ENCODE data around the gene POLR2J.
A peak's percentile ranks its signal among the peaks of the same experiment; 100 is the strongest.
"Not testable (repeated sequence)": the region's sequence is repeated elsewhere in the genome, so short reads cannot be mapped to it uniquely, and the experiment has no call there.

POLR2J gene

GRCh38 chr7:102478314-102479208 is at the start of gene POLR2J:
TSS of gene POLR2J (minus strand) at chr7:102478922. CDS start at chr7:102478860, 62 bp downstream.
- peak; percentile 82 to 86 for DNase-seq (ENCODE audit: low read depth in 1 of 2, low spot score in 1 of 2)

- DNase-seq (ENCODE audit: low read depth in 1 of 2, low spot score in 1 of 2): not testable (repeated sequence)
Measured at GRCh38 chr7:102527822-102528793, 49.4 kb upstream of the POLR2J start.

GRCh38 chr7:102527182-102527581 is 48.5 kb upstream of the POLR2J start:
- not testable (repeated sequence) for DNase-seq (ENCODE audit: low read depth in 1 of 2, low spot score in 1 of 2)

GRCh38 chr7:102524803-102525202 is 46.1 kb upstream of the POLR2J start:
- not testable (repeated sequence) for DNase-seq (ENCODE audit: low read depth in 1 of 2, low spot score in 1 of 2)

- not testable (repeated sequence) for DNase-seq (ENCODE audit: low read depth in 1 of 2, low spot score in 1 of 2)
Measured at GRCh38 chr7:102520797-102521196, 42.1 kb upstream of the POLR2J start.

GRCh38 chr7:102517550-102518147 is 38.9 kb upstream of the POLR2J start, which contains the start of gene RASA4B:
TSS of gene RASA4B (minus strand) at chr7:102517777. CDS start at chr7:102517710, 67 bp downstream.
- not testable (repeated sequence) for DNase-seq (ENCODE audit: low read depth in 1 of 2, low spot score in 1 of 2)

- DNase-seq (ENCODE audit: low read depth in 1 of 2, low spot score in 1 of 2): not testable (repeated sequence)
Measured at GRCh38 chr7:102516951-102517350, 38.2 kb upstream of the POLR2J start.

- DNase-seq (ENCODE audit: low read depth in 1 of 2, low spot score in 1 of 2): not testable (repeated sequence)
Measured at GRCh38 chr7:102515889-102516288, 37.2 kb upstream of the POLR2J start.

GRCh38 chr7:102514881-102515721 is 36.4 kb upstream of the POLR2J start:
- DNase-seq (ENCODE audit: low read depth in 1 of 2, low spot score in 1 of 2): not testable (repeated sequence)

- not testable (repeated sequence) for DNase-seq (ENCODE audit: low read depth in 1 of 2, low spot score in 1 of 2)
Measured at GRCh38 chr7:102512642-102513221, 34.0 kb upstream of the POLR2J start.

- not testable (repeated sequence) for DNase-seq (ENCODE audit: low read depth in 1 of 2, low spot score in 1 of 2)
Measured at GRCh38 chr7:102511860-102512522, 33.3 kb upstream of the POLR2J start.

- DNase-seq (ENCODE audit: low read depth in 1 of 2, low spot score in 1 of 2): not testable (repeated sequence)
Measured at GRCh38 chr7:102510575-102510974, 31.9 kb upstream of the POLR2J start.

GRCh38 chr7:102507410-102508088 is 28.8 kb upstream of the POLR2J start:
- DNase-seq (ENCODE audit: low read depth in 1 of 2, low spot score in 1 of 2): not testable (repeated sequence)

GRCh38 chr7:102505298-102506185 is 26.8 kb upstream of the POLR2J start:
- not testable (repeated sequence) for DNase-seq (ENCODE audit: low read depth in 1 of 2, low spot score in 1 of 2)

GRCh38 chr7:102503141-102503540 is 24.4 kb upstream of the POLR2J start:
- DNase-seq (ENCODE audit: low read depth in 1 of 2, low spot score in 1 of 2): not testable (repeated sequence)

GRCh38 chr7:102498321-102498720 is 19.6 kb upstream of the POLR2J start:
- DNase-seq (ENCODE audit: low read depth in 1 of 2, low spot score in 1 of 2): not testable (repeated sequence)

GRCh38 chr7:102497308-102497707 is 18.6 kb upstream of the POLR2J start:
- not testable (repeated sequence) for DNase-seq (ENCODE audit: low read depth in 1 of 2, low spot score in 1 of 2)
